Nucleus accumbens (tissue), 56 donors: ENCODE results near the gene IL1R1.

Experiments
- DNase-seq, 56 donors: peaks; one replicate each; lab custom pipeline; 2025; lab: John Stamatoyannopoulos, UW

IL1R1 gene

DNA sequence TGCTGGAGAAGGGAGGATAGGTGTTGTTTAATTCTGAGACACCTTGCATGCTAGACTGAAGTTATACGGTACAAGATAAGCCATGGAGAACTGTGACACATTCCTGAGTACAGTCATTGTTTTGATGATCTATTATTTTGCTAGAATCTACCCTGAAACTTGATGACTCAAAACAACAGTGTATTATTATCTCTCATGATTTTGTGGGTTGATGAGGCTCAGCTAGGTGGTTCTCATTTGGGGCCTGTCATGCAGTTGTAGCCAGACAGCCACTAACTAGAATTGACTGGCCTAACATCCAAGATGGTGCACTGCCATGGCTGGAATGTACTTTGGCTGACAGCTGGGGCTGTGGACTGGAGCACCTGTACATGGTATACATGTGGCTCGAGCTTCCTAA is 5.4 kb upstream of the IL1R1 start:
- no peak for DNase-seq

- no peak for DNase-seq
These were observed 4.2 kb upstream of the IL1R1 start for GRCh38 chr2:102138331-102138730.

DNA sequence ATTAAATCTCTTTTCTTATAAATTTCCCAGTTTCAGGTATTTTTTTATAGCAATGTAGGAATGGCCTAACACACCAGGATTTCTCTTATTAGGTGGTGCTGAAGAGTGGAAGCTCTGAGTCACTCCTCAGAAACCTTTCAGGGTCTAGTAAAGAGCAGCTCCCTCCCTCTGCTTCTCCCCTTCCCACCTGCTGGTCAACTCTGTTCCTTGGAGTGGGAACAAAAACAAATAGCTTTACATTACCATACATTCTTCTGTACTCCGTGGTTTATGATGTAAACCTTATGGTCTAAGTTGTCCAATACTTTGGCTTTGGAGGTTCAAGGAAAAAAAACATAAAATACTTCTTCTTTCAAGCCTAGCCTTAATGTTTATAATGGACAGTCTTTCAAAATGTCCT is 2.7 kb upstream of the IL1R1 start:
- no peak for DNase-seq

GRCh38 chr2:102140377-102140776 is 2.2 kb upstream of the IL1R1 start:
- no peak for DNase-seq

DNA sequence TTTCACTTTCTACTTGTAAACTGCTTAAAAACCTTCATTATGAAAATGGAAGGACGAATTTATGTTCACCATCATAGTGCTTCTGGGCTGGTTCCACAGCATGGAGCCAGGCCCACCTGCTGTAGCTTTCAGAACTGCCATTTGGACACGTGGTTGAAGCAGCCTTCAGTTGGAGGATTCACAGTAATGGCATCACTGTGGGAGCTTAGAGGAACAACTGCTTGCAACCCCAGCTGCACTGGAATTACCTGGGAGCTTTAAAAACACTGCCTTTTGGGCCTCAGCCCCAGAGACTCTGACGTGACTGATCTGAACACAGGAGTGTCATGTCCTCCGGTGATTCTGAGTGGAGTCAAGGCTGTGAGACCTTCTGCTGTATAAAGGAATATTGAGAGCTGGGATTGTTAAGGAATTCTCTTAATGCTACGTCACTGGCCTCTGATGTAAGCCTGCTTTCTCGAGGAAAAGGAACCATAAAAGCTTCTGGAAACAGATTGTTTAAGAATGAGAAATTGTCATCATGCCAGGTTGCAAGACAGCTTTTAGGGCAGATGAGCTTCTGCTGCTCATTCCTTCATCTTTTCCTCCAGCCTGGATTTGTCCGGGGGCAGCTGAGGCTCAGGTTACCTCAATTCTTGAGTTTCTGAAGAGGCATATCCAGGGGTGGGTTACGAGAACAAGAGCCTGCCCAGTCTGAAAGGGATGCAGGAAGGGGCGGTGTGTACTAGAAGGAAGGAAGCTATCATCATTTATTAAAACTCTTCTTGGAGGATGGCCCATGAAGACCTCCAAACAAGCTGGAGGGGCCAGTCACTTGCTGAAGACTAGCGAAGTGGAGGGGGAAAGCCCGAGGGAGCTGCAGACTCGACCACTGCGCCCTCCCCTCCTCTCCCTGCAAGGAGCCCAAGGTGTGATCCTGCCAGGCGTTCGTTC is 1.3 kb upstream of the IL1R1 start:
- no peak for DNase-seq

- DNase-seq: no peak
These were observed 393 bp downstream of the IL1R1 start for GRCh38 chr2:102142829-102143449.

GRCh38 chr2:102143450-102143985 is 972 bp downstream of the IL1R1 start:
- DNase-seq: no peak

- DNase-seq: no peak
These were observed 1.6 kb downstream of the IL1R1 start for GRCh38 chr2:102144128-102144527.

- DNase-seq: no peak
These were observed 2.6 kb downstream of the IL1R1 start for GRCh38 chr2:102145107-102145506.

DNA sequence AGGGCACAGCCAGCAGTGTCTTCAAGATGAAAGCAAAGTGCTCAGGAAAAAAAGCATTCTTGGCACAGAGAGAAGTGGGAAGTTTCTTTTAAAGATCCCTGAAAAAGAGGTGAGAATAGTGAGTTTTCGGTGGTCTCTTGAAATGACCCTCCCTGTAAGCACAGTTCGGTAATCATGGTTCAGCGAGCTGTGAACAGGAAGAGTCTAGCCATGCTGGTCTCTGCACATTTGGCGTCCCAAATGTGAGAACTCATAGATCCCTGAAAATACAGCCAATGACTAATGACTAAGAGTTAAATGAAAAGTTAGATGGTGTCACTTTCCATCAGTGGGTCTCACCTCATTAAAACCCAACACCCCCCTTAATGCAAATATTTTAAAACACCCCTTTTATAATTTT is 3.4 kb downstream of the IL1R1 start:
- no peak for DNase-seq

GRCh38 chr2:102147935-102148334 is 5.4 kb downstream of the IL1R1 start:
- DNase-seq: no peak

DNA sequence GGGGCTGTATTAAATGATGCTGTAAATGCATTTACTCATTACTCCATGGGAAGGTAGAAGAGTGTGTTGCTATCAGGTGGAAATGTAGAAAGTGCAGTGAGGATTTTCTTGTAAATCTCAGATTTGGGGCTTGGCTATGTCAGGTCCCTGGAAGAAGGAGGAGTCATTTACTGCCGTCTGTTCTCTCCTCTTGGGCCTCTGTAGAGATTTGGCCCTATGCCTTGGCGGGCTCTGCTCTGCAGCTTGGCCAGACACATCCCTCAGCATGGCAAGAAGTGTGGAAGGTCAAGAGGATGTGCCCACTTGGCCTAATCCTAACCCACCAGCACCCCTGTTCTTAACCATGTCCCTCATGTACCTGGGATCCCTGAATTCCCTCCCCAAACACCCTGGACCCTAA is 6.7 kb downstream of the IL1R1 start:
- DNase-seq: no peak

DNA sequence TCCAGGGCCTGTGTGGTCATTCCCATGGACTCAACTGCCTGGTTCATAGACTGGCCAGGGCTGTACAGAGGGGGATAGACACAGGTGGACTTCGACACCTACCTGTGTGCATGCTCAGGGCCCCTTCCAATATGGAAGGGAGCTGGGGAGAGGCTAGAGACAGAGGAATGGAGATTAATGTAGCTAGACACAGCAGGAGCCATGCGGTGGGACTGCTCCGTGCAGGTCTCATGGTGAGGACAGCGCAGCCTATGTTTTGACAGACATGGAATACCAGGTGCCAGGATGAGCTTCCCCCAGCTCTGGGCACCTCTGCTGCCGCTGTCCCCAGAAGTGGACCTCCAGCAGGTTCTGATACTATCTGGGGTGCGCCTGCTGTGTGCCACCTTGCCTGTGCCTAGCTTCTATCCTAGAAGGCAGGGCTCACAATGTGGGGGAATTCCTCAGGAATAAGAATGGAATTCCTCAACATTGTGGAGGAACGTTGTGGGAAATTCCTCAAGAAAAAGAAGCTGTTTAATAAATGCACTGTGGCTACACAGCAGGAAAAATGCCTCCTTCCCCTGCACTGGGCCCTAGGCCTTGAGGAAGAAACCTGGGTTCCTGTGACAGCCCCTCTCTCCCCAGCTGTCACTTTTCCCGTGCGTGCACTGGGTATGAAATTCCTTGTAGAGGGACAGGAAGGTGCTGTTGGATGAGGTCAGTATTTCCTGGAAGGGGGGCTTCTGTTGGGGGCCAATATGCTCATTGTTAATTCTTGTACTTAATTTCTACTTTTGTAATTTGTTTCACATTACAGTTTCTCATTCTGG is 7.3 kb downstream of the IL1R1 start:
- DNase-seq: no peak

- no peak for DNase-seq
These were observed 11.8 kb downstream of the IL1R1 start for GRCh38 chr2:102154364-102154763.

DNA sequence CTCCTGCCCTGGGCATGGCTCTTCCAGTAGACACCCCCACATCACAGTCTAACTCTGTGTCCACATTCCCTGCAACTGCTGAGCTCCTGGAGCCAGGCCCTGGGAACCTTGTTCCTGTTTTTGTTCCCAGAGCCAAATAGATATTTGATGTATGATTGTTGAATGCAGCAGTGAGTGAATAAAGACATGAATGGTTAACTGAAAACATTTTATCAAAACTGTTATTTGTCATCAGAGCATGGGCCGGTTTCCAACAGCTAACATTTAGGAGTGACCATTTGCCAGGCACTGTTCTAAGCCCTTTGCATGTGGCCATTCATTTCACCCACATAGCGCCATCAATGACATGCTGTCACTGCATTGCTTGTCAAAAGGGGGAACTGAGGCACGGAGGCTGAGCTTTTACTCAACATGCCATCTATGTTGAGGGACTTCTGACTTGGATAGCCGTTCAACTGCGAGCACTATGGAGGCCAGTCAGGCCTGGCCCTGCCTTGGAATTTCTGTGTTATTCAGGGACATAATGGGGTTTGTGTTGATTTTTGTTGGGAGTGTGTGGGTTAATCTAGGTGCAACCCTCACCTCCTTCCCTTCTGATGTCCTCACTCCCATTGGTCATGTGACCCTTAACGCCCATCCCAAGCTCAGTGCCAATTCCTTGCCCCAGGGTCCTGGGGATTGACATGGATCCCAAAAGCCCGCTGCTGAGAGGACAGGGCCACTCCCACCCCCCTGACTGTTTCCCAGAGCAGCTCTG is 12.6 kb downstream of the IL1R1 start:
- no peak for DNase-seq

DNA sequence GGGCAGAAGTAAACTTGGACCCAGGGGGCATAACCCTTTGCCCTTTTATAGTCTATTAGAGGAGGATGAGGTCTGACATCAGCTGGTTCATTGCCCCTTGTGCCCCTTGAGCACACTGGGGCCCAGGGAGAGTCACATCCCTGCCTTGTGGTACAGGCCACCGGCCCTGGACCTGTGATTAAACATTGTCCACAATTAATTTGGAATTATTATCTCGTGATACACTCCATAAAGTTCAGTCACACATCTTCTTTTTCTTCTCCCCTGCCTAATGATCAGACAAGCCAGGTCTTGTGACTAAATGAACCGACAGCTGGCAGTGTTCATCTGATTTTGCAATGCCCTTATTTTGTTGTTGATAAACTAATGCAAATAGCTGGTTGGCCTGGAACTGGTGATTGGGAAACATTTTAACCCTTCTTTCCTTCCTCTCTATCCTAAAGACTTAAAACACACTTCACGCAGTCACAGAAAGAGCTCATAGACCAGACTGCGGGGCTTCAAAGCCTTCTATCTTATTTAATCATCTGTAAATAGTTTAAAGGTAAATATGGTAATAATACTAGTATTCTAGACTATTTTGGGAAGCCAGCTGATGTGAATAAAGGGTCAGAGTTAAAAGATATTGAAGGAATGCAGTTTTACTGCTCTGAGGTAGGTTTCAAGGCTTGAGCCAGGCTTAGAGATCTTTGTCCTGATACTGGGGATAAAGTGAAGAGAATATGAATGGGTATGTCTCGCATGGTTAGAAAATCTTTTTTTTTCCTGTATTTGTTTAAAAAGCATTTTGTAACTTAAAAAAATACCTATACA is 13.4 kb downstream of the IL1R1 start:
- DNase-seq: no peak

GRCh38 chr2:102158011-102158755 is 15.6 kb downstream of the IL1R1 start:
- no peak for DNase-seq

GRCh38 chr2:102159295-102159694 is 16.7 kb downstream of the IL1R1 start:
- no peak for DNase-seq
